Endometrium (tissue), 2 donors: Measurements from ENCODE around the gene TNFAIP8L3.

Experiments used
- FAIRE-seq: peaks from 2 replicates; lab custom pipeline; 2012; peaks lifted over from hg19 to GRCh38; lab: Jason Lieb, UNC
- donor health status: control.
- donor health status: control.

TNFAIP8L3 gene

GRCh38 chr15:51114437-51115119, 19.9 kb upstream of the TNFAIP8L3 start:
- no peak for FAIRE-seq

DNA sequence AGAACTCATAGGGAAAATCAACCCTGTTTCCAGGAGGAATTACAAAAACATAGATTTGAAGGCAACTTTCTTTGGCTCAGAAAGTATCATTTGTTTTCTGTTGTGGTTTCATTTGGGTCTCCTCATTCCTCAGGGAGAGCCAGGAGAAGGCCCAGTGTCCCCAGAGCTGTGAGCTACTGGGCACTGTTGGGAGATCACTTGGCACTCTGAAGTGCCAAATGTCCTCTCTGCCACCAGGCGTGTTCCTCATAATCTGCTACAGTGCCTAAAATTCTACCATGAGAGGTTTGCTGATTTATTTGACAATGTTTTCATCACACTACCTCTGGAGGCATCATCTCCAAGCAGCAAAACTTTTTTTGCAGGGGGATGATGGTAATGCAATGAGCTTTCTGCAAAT, 17.4 kb upstream of the TNFAIP8L3 start:
- FAIRE-seq = no peak

DNA sequence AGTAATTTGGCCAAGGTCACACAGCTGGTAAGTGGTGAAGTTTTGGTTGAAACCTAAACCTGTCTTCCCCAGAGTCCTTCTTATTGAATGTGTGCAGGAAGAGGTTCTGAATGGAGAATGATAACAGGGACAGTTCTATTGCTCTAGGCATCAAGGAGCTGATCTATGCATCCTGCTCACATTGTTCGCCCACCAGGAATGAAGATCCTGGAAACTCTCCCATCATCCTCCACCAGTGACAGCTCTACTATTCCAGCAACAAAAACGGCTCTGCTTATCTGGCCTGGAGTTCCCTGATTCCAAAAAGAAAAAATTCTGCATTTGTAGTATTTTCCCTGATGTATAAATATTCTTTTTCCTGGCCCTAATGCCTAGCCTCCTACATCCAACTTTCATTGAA, 16.4 kb upstream of the TNFAIP8L3 start:
- FAIRE-seq = no peak

- no peak for FAIRE-seq
Observed at GRCh38 chr15:51110171-51110570, 15.5 kb upstream of the TNFAIP8L3 start.

DNA sequence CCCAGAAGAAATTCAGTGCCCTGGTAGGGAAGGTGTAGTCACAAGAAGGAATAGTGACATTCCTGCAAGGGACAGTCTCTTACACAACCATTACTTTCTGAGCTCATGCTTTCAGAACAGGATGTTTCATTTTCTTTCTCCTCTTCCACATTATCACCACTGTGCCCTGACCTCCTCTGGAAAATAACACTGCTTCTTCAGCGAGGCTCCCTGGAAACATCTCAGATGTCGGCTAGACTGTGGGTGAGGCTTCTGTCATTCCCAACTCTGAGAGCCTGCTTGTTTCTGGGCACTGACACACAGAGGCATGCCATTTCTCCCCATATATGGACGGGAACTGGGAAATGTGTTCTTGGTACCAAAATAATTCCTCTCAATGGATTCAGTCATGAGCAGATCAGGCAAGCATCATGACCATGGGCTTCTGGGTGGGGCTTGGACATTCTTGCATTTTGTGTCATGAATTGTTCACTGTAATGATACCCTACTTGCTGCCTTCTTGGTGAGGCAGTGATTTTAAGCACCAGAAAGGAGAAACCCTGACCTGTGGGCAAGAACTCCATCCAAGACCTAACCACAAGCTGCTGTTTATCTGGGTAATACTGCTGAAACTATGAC, 14.3 kb upstream of the TNFAIP8L3 start:
- FAIRE-seq = no peak

- FAIRE-seq = no peak
Observed at GRCh38 chr15:51107612-51108011, 12.9 kb upstream of the TNFAIP8L3 start.

DNA sequence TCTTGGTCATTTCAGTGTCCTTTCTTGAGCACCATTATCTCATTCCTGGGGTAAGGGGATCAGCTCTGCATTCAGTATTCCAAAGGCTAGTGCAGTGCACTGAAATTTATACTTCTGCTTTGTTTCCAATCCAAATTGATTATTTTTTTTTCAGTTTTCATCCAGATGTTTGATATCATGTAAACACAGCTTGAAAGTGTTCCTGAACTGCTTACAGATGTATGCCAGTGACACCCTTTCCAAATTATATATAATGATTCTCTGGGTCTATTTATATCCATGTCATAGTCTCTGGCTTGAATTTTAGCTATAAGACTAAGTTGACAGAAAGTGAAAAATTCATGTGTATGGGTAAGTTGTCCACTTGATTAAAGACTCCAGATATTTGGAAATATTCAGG, 11.8 kb upstream of the TNFAIP8L3 start:
- no peak for FAIRE-seq

GRCh38 chr15:51105430-51106016, 10.8 kb upstream of the TNFAIP8L3 start:
- no peak for FAIRE-seq

DNA sequence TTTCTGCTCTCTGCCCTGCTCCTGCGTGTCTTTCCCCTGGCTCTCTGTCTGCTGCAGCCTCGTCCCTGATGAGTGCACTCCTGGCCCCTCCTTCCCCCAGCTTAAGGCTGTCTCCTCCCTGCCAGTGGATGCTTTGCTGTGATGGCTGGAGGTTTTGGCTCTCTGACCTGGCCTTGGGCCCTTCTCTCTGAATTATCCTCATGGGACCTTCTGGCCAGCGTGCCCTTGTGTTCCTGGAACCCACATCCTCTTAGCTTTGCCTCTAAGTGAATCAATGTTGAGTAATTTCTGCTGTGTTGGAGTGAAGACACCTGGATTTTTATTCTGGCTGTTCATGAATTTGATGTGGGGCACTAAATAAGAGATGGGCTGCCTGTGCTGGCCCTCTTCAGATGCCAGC, 9.8 kb upstream of the TNFAIP8L3 start:
- FAIRE-seq = no peak

DNA sequence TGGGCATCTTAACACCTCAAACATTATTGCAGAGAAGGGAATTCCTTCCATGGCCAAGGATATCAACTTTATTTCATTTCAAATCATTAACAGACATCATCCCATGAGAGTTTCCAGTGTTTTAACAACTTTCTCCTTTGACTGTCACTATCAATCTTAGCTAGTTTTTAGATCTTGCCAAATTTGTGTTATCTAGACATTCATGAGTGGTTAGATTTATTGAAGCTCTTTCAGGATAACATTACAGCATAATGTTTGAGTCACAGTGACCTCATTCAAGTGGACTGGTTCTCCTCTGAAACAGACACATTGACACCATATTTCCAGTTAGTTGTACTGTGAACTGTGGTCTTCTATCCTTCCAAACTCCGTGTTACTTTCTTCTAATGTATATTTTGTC, 8.6 kb upstream of the TNFAIP8L3 start:
- peak; percentile 77 for FAIRE-seq

GRCh38 chr15:51100785-51101489, 6.2 kb upstream of the TNFAIP8L3 start:
- FAIRE-seq = no peak

GRCh38 chr15:51099185-51099584, 4.5 kb upstream of the TNFAIP8L3 start:
- no peak for FAIRE-seq

GRCh38 chr15:51098331-51098619, 3.6 kb upstream of the TNFAIP8L3 start:
- FAIRE-seq = no peak

DNA sequence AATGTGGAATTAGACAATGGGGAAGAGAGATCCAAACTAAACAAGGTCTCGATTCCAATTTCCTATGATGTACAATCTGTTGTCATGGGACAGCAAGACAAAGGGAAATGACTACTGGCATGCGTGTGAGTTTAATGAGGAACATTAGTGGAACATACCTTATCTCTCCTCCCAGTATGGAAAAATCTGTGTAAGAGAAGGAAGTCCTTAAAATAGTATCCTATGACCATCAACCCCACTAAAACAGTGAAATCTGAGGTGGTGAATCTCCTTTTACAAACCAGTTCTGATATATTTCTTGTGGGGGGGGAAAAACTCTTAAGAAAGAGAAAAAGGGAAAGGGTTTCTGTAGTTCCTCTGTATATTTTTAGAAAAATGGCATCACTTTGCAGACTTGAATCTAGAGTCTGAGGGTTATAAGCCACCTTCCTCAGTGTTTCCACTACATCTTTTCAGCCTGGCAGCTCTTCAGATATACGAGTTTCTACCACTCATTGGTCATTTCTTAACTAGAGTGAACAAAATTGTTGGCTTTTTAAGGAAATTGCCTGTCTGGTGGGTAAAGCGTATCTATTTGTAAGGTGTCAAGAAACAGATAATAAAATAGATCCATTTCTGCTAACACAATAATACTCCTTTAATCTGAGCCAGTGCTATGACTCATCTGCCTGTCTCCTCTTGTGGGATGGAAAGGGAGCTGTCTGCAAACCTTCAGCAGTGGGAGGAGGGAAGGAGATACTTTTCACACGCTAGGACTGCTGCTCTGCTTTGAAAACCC, 3.0 kb upstream of the TNFAIP8L3 start:
- no peak for FAIRE-seq

GRCh38 chr15:51096976-51097375, 2.3 kb upstream of the TNFAIP8L3 start:
- no peak for FAIRE-seq

- no peak for FAIRE-seq
Observed at GRCh38 chr15:51095681-51096331, 1.1 kb upstream of the TNFAIP8L3 start.

DNA sequence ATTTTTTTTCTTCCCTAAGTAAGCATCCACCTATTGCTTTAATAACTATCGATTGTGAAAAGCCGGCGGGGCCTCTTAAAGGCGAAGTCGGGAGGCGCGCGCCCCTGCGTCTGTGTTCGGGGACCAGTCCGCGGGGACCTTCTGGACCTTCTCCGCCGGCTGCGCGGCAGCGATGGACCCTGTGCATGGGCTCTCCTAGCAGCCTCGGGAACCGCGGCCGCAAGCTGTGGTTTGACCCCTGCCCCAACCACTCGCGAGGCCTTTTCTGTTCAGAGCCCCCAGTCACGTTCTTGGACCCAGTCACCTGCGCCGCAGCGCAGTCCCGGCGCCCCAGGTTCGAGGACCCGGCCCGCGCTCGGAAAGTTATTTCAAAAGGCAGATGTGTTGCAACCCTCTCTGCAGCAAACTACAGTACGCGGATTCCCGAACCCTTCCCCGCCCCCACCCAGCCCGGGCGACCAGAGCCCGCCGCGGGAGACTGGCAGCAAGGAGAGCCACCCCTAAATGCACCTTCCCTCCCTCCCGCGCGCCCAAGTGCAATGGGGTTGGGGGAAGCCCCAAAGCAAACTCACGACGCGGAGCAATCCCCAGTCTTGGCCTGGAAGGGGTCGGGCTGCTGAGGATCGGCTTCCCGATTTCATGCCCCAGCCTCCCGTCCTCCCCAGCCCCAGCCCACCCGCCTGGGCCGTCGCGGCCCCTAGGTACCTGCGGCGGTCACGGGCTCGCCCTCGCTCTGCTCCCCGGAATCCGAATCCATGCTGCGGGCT, 684 bp downstream of the TNFAIP8L3 start:
- no peak for FAIRE-seq

DNA sequence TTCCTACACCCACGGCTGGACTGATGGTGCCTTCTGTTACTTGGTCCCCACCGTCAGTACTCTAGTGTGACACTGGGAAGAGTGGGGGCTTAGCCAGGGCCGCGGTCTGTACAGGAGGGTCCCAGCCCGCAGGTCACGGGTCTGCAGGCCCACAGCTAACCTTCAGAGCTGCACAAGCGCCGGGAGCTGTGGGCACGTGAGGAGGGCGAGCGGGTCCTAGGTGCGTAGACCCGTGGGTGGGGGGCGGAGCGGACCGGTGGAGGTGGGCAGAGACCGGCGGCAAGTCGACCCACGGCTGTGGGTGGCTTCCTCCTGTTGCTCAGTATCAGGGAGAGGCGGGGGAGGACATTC, 1.2 kb downstream of the TNFAIP8L3 start:
- no peak for FAIRE-seq

- no peak for FAIRE-seq
Observed at GRCh38 chr15:51092480-51093040, 2.1 kb downstream of the TNFAIP8L3 start.

GRCh38 chr15:51090753-51091152, 4.0 kb downstream of the TNFAIP8L3 start:
- FAIRE-seq = no peak
